ENCODE results near the gene CAPN14.

The CAPN14 gene

DNA sequence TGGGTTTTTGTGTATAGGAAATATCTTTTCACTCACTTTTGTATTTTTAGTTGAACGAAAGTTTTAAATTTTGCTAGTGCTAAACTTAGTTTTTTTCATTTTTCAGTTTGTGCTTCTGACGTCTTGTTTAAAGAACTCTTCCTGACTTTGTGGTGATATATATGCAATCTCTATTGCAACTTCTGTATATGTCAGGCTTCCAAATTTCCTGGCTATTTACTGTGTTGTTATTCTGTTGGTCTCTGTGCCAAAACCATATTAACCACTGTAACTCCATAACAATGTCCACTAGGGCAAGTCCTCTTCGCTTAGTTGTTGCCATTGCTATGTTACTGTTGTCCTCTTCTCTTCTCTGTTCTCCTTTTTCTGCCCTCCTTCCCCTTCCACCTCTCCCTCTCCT lies 13.4 kb upstream of the CAPN14 start:
- no peak for TF ChIP-seq ZFX (IDR thresholded peaks at IDR 0.05)
- TF ChIP-seq, protein P1, sequence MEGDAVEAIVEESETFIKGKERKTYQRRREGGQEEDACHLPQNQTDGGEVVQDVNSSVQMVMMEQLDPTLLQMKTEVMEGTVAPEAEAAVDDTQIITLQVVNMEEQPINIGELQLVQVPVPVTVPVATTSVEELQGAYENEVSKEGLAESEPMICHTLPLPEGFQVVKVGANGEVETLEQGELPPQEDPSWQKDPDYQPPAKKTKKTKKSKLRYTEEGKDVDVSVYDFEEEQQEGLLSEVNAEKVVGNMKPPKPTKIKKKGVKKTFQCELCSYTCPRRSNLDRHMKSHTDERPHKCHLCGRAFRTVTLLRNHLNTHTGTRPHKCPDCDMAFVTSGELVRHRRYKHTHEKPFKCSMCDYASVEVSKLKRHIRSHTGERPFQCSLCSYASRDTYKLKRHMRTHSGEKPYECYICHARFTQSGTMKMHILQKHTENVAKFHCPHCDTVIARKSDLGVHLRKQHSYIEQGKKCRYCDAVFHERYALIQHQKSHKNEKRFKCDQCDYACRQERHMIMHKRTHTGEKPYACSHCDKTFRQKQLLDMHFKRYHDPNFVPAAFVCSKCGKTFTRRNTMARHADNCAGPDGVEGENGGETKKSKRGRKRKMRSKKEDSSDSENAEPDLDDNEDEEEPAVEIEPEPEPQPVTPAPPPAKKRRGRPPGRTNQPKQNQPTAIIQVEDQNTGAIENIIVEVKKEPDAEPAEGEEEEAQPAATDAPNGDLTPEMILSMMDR (conservative IDR thresholded peaks at IDR 0.05) = no peak
- H3K27ac ChIP-seq = no peak overlapping the region

DNA sequence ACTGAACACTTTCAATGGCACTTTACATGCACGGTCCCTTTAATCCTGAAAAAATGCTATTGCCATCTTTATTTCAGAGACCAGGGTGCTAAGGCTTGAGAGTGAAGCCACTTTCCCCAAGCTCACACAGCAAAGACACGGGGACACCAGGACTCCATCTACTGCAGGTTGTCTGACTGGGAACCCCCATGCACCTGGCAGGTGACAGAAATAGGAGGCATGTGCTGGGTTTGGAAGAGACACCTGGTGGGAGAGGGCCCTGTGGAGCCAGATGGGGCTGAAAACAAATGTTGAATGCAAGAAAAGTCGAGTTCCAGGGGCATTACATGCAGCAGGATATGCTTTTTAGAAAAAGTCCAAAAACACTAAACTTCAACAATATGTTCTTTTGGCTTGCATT lies 11.4 kb upstream of the CAPN14 start:
- TF ChIP-seq, protein P1 (conservative IDR thresholded peaks at IDR 0.05) = no peak
- no peak for TF ChIP-seq ZFX (IDR thresholded peaks at IDR 0.05)
- H3K27ac ChIP-seq = no peak overlapping the region

DNA sequence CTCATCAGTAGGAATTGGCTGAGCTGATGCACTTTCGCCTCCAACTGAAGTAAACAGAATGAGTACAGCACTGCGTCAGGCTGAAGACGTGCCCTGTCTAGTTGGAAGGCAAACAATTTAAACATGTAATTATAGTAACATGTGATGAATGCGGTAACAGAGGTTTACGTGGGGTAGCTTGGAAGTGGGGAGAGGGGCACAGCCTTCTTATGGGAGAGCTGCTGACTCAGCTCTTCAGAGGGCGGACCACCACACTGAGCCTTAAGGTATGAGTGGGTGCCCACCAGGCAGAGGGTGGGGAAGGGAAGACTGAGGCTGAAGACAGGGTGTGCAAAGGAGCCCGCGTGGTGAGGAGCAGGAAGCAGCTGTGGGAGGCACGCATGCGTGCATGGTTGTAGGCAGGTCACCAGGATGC lies 10.4 kb upstream of the CAPN14 start:
- TF ChIP-seq ZFX (IDR thresholded peaks at IDR 0.05) = no peak
- TF ChIP-seq, protein P1 (conservative IDR thresholded peaks at IDR 0.05) = no peak
- peak overlapping the region; percentile 10; the same call in 1 of the 2 replicates for H3K27ac ChIP-seq

DNA sequence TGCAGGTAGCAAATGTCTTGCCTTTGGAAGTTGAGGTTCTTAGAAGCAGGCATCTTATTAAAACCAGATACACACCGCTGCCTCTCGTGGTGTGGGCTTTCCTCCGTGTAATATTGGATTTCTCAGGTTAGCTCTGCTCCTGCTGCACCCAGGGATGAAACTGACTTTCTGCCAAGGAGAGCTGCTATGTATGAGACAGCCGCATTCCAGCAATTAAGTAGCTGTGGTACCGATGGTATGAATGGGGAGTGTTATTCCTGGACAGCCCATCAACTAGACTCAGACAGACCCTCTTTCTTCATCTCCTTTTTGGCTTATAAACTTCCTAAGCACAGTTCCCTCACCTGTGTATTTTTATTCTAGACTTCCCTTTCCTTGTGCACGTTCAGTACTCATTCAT lies 9.8 kb upstream of the CAPN14 start:
- no peak overlapping the region for H3K27ac ChIP-seq
- TF ChIP-seq, protein P1 (conservative IDR thresholded peaks at IDR 0.05) = no peak
- no peak for TF ChIP-seq ZFX (IDR thresholded peaks at IDR 0.05)

DNA sequence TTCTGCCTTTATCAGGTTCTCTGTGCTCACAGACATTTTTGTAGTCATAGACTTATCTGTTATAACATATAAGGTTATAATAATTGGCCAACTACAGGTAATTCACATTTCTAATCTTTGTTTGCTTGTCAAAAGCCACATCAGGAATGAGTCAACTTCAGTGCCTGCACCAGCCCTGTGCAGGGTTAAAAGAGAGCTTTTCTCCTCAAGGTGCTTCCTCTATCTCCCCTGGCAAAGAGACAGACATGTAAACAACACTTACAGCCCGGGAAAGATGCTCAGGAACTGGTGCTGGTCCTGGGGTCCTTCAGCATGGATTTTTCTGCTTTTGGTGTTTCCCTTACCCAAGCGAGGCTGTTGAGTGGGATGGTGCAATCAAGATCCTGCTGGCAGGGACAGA lies 9.0 kb upstream of the CAPN14 start:
- H3K27ac ChIP-seq = no peak overlapping the region
- TF ChIP-seq, protein P1 (conservative IDR thresholded peaks at IDR 0.05) = no peak
- no peak for TF ChIP-seq ZFX (IDR thresholded peaks at IDR 0.05)

DNA sequence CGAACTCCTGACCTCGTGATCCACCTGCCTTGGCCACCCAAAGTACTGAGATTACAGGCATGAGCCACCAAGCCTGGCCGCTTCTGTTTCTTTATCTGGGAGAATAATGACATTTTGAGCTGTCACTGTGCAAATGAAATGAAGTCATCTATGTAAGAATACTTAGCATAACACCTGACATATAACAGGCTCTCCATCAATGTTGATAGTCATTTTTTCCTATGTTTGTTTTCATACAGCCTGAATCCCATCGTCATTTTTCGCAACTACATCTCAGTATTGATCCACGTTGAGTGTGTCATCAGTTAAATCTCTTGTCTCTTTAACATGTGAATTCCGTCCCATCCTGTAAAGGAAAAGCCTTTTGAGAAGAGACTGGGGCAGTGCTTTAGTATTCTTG lies 6.4 kb upstream of the CAPN14 start:
- TF ChIP-seq, protein P1 (conservative IDR thresholded peaks at IDR 0.05) = no peak
- no peak for TF ChIP-seq ZFX (IDR thresholded peaks at IDR 0.05)
- no peak overlapping the region for H3K27ac ChIP-seq

DNA sequence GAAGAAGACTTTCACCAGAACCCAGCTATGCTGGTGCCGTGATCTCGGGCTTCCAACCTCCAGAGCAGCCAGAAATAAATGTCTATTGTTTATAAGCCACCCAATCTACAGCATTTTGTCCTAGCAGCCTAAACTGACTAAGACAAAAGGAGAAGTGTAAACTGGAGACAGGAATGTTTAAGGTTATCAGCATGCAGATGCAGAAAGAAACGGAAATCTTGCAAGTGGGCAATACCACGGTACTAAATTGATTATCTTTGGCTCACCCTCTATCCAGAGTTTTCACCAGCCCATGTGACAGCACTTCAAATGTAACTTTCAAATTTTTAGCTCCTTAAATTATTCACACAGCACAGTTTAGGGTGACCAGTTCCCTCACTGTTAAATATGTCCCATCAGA lies 5.7 kb upstream of the CAPN14 start:
- no peak for TF ChIP-seq ZFX (IDR thresholded peaks at IDR 0.05)
- TF ChIP-seq, protein P1 (conservative IDR thresholded peaks at IDR 0.05) = no peak
- H3K27ac ChIP-seq = no peak overlapping the region

All from C4-2B (cell line).